ENCODE results near the gene EGR1.
"Not testable (repeated sequence)": the region's sequence is repeated elsewhere in the genome, so short reads cannot be mapped to it uniquely, and the experiment has no call there.

EGR1 gene

GRCh38 chr5:138468966-138469539 lies 3.8 kb downstream of the EGR1 start:
- no peak for DNase-seq (ENCODE audit: low read depth in 3 of 3, low spot score in 1 of 3)

- DNase-seq (ENCODE audit: low read depth in 3 of 3, low spot score in 1 of 3), result peak in 2 of 3 donors; percentile 57 to 79
Observed at GRCh38 chr5:138469540-138470321, 4.5 kb downstream of the EGR1 start.

- peak in 1 of 3 donors; percentile 22 for DNase-seq (ENCODE audit: low read depth in 3 of 3, low spot score in 1 of 3)
Observed at GRCh38 chr5:138470322-138471051, 5.2 kb downstream of the EGR1 start.

GRCh38 chr5:138471052-138471361 lies 5.7 kb downstream of the EGR1 start:
- no peak for DNase-seq (ENCODE audit: low read depth in 3 of 3, low spot score in 1 of 3)

- DNase-seq (ENCODE audit: low read depth in 3 of 3, low spot score in 1 of 3), result no peak
Observed at GRCh38 chr5:138472353-138472752, 7.1 kb downstream of the EGR1 start.

- DNase-seq (ENCODE audit: low read depth in 3 of 3, low spot score in 1 of 3), result not testable (repeated sequence)
Observed at GRCh38 chr5:138473151-138473550, 7.9 kb downstream of the EGR1 start.

GRCh38 chr5:138476918-138477317 lies 11.6 kb downstream of the EGR1 start:
- DNase-seq (ENCODE audit: low read depth in 3 of 3, low spot score in 1 of 3), result no peak

- DNase-seq (ENCODE audit: low read depth in 3 of 3, low spot score in 1 of 3), result no peak
Observed at GRCh38 chr5:138482638-138483037, 17.4 kb downstream of the EGR1 start.

GRCh38 chr5:138488481-138488945 lies 23.2 kb downstream of the EGR1 start:
- no peak for DNase-seq (ENCODE audit: low read depth in 3 of 3, low spot score in 1 of 3)

- DNase-seq (ENCODE audit: low read depth in 3 of 3, low spot score in 1 of 3), result no peak
Observed at GRCh38 chr5:138489683-138490061, 24.4 kb downstream of the EGR1 start.

GRCh38 chr5:138490648-138491283 lies 25.5 kb downstream of the EGR1 start:
- DNase-seq (ENCODE audit: low read depth in 3 of 3, low spot score in 1 of 3), result no peak

- no peak for DNase-seq (ENCODE audit: low read depth in 3 of 3, low spot score in 1 of 3)
Observed at GRCh38 chr5:138491284-138491648, 26.0 kb downstream of the EGR1 start.

- peak; percentile 62 to 76 (median 73) for DNase-seq (ENCODE audit: low read depth in 3 of 3, low spot score in 1 of 3)
Observed at GRCh38 chr5:138491669-138492559, 26.6 kb downstream of the EGR1 start.

GRCh38 chr5:138492560-138493045 lies 27.3 kb downstream of the EGR1 start:
- DNase-seq (ENCODE audit: low read depth in 3 of 3, low spot score in 1 of 3), result no peak

- no peak for DNase-seq (ENCODE audit: low read depth in 3 of 3, low spot score in 1 of 3)
Observed at GRCh38 chr5:138495351-138495750, 30.1 kb downstream of the EGR1 start.

- no peak for DNase-seq (ENCODE audit: low read depth in 3 of 3, low spot score in 1 of 3)
Observed at GRCh38 chr5:138498376-138498775, 33.1 kb downstream of the EGR1 start.

- no peak for DNase-seq (ENCODE audit: low read depth in 3 of 3, low spot score in 1 of 3)
Observed at GRCh38 chr5:138502121-138502520, 36.8 kb downstream of the EGR1 start.

GRCh38 chr5:138502521-138502920 lies 37.2 kb downstream of the EGR1 start:
- no peak for DNase-seq (ENCODE audit: low read depth in 3 of 3, low spot score in 1 of 3)

GRCh38 chr5:138503487-138504270 lies 38.4 kb downstream of the EGR1 start:
- no peak for DNase-seq (ENCODE audit: low read depth in 3 of 3, low spot score in 1 of 3)

GRCh38 chr5:138504799-138505198 lies 39.5 kb downstream of the EGR1 start:
- DNase-seq (ENCODE audit: low read depth in 3 of 3, low spot score in 1 of 3), result no peak

All from stimulated activated CD4-positive, alpha-beta T cell treated with anti-CD3 and anti-CD28 coated beads, TNF-alpha, amount 100 ng/mL, for 1 hour (primary cell).